EL (cell line): ENCODE data around the gene SNAPC2.

ENCODE experiments used
- DNase-seq: peaks from one replicate; pipeline ENCODE4 v3.0.0-alpha.2; 2016

Gene SNAPC2

GRCh38 chr19:7923295-7924191 is 3.4 kb downstream of the SNAPC2 start:
- no peak for DNase-seq

DNA sequence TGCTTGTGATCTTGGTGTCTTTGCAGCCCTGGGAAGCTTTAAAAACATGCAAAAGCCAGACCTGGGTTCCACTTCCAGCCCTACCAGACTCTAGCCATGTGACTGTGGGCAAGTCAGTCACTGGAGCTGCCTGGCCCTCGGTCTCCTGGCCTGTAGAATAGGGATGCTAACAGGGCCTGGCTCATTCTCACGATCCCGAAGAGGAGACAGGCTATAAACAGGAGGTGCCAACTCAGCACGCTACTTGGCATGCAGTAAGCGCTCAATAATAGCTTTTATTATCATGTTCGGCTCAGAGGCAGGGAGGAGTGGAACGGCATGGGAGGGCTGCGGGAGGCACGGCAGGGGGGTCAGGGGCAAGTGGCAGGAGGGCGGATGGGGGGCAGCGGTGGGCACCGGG is 4.1 kb downstream of the SNAPC2 start:
- DNase-seq, result no peak

DNA sequence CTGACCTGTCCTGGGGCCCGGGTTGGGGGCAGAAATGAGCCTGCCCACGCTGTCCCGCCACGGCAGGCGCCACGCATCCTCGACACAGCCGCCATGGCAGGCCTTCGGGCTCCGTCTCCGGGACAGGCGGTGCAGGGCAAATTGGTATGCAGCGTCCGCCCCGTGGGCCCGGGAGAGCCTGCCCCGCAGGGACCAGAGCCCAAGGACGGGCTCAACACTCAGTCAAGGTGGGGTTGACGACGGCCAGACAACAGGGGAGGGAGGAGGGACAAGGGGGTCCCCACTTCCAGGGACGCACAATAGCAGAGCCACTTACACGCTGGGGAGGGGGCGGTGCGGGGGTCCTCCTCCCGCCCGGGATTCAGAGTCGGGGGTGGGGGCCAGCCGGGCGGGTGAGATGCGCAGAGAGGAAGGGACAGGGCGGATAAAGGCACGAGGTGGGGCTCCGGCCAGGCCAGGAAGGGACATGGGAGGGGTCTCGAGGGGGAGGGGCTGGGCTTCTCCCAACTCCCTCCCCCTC is 4.6 kb downstream of the SNAPC2 start:
- no peak for DNase-seq

DNA sequence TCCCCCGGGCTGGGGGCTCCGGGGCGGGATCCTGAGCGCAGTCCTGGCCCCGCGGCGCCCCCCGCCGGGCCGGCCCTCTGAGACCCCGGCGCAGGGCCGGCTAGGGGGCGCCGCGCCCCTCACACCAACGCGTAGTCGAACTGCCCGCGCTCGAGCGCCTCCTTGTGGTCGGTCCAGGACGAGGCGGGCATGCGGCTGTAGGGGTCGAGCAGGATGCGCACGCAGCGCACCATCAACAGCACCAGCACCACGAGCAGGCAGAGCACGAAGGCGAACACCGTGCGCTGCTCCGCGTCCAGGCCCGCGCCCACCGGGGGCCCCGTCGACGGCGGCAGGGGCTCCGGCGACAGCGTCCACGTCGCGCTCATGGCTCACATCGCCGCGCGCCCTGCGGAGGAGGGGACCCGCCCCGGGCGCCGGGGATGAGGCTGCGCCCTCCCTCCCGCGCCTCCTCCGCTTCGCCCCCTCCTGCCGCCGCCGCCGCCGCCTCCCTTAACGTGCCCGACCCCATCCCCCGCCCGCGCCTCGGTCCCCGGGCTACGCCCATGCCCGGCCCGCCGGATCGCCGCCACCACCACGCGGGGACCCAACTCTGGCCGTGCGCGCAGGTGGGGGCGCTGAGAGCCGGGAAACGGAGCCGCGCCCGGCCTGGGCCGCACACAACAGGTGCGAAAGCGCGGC is 5.2 kb downstream of the SNAPC2 start:
- peak; percentile 78 for DNase-seq

DNA sequence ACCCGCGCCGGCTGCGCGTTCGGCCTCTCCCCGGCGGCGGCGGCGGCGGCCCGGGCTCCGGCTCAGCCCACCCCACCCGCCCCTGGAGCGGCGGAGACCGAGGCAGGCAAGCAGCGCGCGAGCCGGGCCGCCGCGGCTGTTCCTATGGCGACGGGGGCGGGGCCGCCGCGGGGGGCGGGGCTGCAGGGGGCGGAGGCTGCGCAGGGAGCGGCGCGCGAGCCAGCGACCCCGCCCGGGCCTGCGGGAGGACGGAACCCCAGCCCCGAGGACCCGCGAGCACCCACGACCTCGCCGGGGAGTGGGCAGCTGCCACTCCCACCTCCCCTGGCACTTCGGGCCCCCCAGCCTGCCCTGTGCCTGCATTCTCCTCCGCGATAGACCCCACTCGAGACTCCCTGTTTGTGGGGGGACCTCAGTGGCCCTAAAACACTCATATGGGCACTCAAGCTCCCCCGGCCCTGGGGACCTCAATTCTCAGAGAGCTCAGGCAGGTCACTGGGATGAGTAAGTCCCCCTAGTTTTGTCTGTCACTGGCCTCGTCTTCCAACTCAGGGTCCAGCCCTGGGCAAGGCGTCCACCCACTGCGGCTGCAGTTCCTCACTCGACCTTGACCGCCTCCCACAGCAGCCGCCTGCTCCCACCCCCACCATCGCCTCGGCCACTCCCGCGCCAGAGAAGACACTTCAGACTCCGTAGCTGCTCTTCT is 6.0 kb downstream of the SNAPC2 start, which contains the start of gene CTXN1:
Gene CTXN1, minus strand, starts transcription at position 115 of the 706 bp plus-strand sequence. CDS start 597 bp downstream, outside the sequence.
- peak; percentile 58 for DNase-seq

DNA sequence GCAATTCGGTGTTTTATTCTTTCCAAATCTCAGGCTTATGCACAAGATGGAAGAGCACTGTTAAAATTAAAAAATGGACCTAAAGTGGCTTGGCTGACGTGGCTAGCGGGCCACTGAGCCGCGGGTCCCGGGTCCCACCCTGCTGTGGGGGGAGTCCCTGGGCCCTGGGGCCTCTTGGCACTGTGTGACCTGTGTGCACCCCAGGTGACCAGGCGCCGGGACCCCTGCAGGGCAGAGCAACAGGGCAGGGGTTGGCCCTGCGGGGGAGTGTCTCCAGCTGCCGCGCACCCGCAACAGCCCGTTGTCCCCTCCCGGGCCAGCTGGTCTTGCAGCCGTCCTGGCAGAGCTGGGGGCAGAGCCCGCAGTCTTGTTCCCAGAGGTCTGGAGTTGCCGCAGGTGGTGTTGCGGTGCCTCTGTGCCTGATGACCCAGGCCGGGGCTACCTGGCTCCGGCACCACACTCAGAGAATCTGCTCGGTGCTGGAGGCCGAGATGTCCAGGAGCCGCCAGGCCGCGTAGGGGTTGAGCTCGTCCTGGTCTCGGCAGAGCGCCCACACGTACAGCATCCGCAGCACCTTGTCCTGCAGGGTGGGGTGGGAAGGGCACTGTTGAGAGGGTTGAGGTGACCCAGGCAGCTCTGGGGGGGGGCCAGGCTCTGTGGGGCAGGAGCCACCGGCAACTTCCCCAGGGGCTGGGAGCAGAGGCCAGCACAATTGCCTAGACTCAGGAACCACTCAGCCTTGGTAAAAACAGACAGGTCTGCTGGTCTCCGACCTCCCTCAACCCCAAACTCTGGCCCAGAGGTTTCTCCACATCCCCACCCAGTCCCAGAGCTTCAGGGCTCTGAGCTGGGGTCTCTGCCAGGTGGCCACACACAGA is 6.8 kb downstream of the SNAPC2 start:
- no peak for DNase-seq

DNA sequence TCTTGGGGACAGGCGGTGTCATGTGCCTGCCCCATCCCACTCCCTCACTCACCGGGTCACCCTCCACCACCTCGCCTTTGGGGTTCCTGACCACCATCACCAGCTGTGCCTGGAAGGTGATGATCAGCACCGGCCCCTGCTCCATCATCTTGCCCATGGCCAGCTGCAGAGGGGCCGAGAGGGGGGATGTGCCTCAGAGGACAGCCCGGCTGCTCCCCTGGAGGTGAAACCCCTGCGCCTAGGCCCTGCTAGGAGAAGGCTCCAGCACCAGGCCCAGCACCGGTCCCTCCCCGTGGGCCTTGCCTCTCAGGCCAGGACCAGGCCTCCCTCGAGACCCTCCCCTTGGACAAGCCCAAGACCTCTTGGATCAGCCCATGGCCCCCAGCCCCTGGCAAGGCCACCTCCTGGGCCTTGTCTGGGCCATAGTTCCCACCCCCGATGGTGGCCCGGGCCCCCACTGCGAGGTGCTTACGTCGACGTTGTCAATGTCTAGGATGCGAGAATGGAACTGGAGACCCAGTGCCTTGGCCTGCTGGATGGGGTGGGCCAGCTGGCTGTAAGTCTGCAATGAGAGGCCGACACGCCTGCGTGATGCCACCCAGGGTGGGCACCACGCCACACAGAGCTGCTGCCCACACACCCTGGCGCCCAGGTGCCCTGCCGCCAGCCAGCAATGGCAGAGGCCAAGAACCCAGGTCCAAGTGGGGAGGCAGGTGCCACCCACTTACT is 7.6 kb downstream of the SNAPC2 start:
- DNase-seq, result no peak

GRCh38 chr19:7928334-7928706 is 8.2 kb downstream of the SNAPC2 start:
- DNase-seq, result no peak

DNA sequence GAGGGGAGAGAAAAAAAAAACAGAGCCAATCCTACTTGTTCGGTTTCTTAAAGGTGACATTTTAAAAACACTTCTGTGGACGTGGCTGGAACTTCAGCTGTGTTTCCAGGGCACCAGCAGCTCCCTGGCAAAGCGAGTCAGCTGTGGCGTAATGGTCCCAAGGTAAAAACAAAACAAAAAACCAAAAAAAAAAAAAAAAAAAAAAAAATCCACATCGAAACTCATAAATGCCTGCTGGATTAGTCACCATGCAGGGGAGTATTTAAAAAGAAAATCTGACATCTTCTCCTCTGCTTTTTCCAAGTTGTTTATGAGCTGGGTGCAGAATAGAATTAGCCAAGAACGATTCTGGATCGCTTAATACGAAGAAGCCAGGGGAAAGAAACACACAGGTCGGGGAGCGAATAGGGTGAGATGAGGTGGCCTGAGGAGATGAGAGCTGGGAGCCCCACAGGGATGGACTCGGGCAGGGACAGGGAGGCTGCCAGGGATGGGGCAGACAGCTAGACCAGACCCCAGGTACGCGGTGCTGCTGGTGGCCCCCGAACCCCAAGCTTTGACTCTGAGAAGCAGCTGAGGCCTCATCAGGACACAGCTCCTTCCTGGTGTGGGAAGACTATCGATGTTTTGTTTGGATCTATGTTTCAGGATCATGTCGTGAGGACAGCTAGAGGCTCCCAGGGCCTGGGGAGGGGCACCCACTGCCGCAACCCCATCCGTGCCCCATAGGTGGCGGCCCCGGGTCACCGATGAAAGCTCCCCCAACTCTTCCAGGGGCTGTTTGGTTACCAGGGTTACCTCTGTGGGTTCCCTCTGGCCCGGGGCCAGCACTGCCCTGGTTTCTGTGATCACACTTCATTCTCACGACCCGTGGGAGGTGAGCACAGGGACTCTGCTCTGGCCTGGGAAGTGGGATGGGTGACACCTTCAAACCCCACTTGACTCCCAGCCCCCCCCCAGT is 8.9 kb downstream of the SNAPC2 start:
- peak; percentile 87 for DNase-seq

- peak; percentile 26 for DNase-seq
Measured at GRCh38 chr19:7930030-7930429, 9.9 kb downstream of the SNAPC2 start.

- no peak for DNase-seq
Measured at GRCh38 chr19:7930765-7931164, 10.6 kb downstream of the SNAPC2 start.

DNA sequence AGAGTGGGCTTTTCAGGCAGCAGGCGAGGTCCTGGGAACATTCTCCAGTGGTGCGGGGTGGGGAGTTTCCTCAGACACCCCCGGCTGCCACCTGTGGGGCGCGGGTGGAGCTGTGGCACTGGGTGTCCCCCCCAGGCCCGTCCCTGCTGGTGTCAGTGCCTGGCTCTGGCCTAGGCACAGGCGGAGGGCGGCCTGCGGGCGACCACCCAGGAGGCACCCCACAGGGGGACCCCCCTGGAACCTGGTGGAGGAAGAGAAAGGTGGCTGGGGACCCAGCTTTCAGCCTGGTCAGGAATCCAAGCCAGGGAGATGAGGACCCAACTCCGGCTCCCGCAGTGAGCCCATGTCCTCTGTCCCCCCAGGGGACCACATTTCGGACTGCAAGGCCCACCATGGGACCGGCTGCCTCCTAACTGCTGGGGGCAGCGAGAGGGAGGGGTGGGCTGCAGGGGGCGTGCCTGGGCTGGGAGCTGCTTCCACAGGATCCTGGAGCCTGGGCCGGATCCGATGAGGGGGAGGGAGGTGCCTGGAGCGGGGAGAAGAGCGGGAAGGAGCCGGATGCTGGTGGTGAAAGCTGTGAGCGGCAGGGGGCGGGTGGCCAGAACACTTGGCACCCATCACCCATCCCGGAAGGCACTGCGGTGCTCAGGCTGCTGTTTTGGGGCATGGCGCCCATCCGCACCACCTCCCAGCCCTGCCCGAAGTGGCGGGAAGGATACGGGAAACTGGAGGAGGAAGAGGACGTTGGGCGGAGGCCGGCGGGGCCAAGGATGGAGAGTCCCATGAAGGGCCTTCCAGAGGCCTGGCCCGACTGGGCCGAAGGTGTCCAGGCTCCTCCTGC is 11.3 kb downstream of the SNAPC2 start:
- DNase-seq, result no peak

- DNase-seq, result no peak
Measured at GRCh38 chr19:7932276-7932929, 12.3 kb downstream of the SNAPC2 start.

GRCh38 chr19:7932930-7933300 is 12.8 kb downstream of the SNAPC2 start:
- DNase-seq, result no peak

- DNase-seq, result no peak
Measured at GRCh38 chr19:7933411-7933810, 13.3 kb downstream of the SNAPC2 start.

DNA sequence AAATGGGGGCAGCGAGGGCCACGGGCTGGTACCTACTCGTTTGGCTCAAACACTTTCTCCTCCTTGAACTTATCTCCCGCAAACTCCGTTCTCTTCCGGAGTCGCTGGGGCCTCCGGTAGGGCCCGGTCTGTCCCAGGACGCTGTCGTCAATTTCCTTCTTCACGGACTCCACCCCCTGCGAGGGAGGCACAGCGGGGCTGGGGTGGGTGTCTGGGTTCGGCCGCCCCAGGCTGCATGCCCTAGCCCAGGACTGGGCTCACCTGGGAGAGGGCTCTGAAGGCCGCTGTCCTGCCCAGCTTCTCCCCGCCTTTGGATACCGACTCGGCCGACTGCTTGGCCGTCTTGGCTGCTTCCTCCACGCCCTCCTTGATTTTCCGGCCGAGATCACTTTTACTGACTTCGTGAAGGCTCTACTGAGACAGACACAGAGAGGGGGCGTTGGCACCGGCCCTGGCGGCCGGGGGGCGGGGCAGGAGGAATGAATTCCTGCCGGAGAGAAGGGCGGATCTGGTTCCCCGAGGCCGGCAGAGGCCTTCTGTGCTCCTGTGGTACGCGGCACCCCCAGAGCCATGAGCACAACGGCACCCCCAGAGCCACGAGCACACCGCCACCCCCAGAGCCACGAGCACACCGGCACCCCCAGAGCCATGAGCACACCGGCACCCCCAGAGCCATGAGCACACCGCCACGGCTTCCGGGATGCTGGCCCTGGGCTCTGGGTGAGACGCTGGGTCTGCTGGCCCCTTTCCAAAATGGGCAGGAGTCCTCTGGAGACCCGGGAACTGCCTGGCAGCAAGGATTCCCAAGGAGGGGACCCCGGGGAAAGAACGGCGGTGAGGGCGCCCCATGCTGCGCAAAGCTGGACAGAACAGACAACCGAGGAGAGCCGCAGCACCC is 13.9 kb downstream of the SNAPC2 start:
- no peak for DNase-seq

GRCh38 chr19:7934766-7935165 is 14.6 kb downstream of the SNAPC2 start:
- DNase-seq, result no peak

GRCh38 chr19:7940841-7941240 is 20.7 kb downstream of the SNAPC2 start:
- no peak for DNase-seq
